HG03575 (cell line): ENCODE data around the gene ALPK1.
"Not testable (repeated sequence)": the region's sequence is repeated elsewhere in the genome, so short reads cannot be mapped to it uniquely, and the experiment has no call there.

Source experiments
- ATAC-seq: cut with Tn5 transposase; IDR thresholded peaks from one replicate; pipeline ENCODE4 v1.9.1; 2021; ENCODE audit not compliant: unreplicated experiment, insufficient number of reproducible peaks, low FRiP score; ENCODE audit errors: extremely low read depth

The ALPK1 gene

DNA sequence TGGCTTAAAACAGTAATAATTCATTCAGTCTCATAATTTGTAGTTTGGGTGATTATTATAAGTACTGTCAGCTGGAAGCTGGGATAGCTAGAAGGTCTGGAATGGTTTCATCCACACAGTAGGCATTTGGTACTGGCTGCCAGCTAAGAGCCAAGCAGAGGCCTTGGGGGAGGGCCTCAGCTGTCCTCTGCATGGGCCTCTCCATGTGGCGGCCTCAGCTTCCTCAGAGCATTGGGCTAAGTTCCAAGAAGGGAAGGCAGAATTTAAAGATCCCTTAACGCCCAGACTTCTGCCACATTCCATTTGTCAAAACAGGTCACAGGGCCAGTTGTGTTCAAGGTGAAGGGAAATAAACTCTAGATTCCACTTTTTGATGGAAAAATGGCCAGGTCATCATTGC is 125.5 kb downstream of the ALPK1 start:
- ATAC-seq: no peak

DNA sequence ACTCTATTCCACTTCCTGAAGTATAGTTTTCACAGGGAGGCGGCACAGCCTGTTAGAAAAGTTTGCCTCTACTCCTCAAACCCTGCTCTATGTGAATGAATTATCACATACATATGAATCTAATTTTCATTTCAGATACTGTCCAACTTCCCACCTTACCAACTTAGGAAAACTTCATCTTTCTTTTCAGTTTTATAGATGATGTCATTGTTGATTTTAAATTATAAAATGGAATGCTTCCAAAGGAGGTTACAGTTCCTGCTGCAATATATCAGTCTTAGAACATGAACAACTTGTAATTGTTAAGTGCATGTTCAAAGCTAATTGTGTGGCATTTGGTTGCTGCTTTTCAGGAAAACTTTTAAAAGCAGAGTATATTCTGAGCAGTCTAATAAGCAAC is 126.4 kb downstream of the ALPK1 start:
- no peak for ATAC-seq

DNA sequence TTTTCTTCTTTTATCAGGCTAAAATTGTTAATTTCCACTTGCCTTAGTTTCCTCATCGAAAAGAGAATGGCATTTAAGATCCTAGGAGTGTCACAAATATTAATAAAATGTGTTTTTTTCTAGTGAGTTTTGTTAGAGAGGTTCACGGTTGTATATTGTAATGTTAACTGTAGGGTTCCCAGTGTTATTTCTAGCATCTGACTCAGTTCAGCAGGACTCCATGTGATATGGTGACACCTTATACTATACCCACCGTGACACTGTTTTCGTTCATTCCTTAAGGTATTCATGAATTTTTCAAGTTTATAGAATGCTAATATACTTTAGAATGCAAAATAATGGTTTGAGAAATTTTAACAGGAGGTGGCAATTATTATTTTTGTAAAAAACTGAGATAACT is 128.7 kb downstream of the ALPK1 start:
- no peak for ATAC-seq

DNA sequence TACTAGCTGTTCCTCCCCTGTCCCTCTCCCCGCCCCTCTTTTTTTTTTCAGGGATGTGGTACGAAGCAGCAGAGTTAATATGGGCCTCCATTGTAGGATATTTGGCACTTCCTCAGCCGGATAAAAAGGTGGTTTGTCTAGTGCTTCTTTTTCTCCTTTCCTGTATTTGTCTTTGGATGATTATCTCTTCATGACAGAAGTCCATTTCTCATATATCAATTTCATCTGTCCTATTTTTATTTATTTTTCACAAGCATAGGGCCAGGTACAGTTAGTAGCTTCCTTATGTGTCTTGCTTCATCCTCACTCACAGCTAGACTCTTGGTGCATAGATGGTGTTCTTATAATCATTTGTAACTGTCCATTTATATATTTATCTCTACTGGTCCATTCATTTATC is 129.2 kb downstream of the ALPK1 start:
- ATAC-seq: no peak

DNA sequence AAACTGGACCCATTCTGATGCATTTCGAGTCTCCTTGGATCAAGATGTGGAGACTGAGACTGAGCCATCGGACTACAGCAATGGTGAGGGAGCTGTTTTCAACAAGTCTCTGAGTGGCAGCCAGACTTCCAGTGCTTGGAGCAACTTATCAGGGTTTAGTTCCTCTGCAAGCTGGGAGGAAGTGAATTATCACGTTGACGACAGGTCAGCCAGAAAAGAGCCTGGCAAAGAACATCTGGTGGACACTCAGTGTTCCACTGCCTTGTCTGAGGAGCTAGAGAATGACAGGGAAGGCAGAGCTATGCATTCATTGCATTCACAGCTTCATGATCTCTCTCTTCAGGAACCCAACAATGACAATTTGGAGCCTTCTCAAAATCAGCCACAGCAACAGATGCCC is 134.0 kb downstream of the ALPK1 start:
- ATAC-seq: no peak

DNA sequence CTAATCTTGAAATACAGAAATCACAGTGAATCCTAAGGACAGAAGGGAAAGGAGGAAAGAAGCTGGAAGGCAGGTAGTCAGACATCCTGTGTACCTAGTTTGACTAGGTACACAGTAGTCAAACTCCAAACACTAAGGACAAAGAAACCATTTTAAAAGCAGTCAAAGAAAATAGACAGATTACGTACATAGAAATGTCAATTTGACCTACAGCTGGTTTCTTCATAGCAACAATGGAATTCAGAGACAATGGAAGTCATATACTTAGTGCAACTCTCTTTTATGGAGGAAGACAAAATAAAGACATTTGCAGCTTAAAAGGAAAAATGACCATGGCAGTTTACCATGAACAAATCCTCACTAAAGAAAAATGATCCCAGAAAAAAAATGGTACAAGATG is 139.8 kb downstream of the ALPK1 start:
- ATAC-seq: no peak

DNA sequence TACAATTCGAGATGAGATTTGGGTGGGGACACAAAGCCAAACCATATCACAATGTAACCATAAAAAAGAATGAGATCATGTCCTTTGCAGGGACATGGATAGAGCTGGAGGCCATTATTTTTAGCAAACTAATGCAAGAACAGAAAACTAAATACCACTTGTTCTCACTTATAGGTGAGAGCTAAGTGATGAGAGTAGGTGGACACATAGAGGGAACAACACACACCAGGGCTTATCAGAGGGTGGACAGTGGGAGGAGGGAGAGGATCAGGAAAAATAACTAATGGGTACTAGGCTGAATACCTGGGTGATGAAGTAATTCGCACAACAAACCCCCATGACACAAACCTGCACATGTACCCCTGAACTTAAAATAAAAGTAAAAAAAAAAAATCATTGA is 145.1 kb downstream of the ALPK1 start:
- not testable (repeated sequence) for ATAC-seq

DNA sequence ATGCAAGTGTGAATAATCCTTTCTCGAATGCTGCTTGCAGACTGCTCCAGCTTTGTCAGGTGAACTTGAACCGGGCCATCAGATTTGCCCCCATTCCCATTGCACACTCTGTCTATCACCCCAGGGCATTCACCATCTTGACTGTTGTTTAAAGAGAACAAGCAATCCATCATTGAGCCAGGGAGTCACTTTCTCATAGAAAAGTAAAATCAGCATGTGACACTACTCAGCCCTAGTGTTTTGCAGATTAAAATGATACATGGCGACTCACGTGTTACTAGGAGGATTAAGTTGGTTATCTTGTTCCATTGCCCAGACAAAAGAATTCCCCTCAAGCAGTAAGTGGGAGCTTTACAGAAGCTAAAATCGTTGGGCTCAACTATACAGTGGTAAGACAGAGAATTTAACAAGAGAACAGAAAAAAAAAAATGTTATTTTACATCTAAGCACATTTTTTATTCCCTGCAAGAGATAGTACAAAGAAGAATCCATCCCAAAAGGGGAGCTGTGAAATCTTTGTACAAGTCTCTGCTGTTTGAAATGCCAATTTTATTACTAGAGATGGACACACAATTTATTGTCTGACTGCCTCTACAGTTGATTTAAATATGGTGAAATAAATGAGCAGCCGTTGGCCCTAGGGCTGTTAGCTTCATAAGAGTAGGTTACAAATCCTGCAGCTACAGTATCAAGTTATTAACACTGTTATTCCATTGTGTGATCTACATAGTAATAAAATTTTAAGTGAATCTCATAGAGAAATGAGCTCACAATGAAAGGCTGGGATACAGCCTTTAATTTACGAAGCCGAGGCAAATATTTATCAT is 151.3 kb downstream of the ALPK1 start:
- ATAC-seq: no peak

DNA sequence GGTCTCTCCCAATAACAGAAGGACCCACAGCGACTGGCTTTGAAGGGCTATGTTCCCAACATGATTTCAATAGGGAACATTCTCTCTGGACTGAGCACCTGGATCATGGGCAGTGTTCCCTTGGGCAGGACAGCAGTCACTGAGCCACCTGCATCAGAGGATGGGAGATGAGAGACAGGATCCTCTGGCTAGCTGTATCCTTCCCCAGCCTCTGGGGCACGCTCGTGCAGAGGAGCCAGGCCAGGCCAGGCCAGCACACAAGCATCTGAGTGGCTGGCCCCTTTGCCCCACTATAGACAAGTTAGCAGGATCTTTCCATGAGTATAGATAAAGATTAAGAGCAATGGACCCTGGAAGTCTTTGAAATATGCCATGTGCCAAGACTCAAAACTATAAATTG is 152.5 kb downstream of the ALPK1 start:
- ATAC-seq: no peak

DNA sequence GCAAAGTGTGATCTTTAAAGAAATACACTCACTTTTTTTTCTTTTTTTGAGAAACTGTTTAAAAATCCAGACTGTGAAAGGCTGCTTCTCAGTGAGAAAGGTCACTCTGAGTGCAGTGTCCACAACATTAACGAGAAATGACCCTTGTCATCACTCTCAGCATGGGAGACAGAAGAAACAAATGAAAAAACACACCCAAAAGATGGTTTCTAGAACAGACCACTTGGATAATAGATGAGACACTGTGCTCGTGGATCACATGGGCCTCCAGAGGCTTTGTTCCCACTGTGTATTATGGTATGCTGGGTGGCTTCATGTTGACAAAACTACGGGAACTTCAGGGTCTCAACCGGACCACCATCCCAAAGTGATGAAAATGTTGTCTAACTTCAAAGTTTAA is 153.9 kb downstream of the ALPK1 start:
- no peak for ATAC-seq

DNA sequence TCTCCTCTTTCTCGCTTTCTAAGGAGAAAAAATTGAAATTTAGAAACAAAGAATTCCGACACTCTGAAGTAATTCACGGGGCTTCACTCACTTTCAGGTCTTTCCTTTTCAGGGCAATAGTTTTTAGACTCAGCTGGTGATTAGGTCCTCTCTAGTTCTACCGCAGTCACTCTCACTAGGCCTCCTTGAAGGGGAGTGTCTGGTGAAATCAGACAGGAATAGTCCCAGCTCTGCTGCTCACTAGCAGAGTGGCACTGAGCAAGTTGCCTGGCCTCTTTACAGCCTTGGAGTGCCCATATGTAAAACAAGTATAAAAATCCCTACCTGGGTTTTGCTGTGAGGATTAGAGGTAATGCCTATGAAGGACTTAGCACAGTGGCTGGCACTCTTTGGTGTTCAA is 154.7 kb downstream of the ALPK1 start:
- ATAC-seq: no peak

DNA sequence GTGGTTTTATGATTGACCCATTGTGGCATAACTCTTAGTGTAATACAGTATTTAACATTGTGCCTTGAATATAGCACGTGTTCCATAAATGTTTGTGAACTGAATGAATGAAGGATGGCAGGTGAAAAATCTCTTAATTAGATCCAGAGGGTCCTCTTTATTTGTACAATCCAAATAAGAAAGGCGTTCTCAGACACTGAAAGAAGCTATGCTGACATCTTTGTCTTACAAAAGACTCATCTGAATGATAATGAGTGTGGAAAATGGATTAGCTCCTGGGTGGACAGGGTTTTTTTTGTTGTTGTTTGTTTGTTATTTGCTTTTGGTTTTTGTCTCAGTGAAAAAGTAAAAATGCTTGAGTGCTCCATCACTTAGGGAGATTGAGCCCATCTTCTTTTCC is 156.2 kb downstream of the ALPK1 start:
- ATAC-seq: no peak

DNA sequence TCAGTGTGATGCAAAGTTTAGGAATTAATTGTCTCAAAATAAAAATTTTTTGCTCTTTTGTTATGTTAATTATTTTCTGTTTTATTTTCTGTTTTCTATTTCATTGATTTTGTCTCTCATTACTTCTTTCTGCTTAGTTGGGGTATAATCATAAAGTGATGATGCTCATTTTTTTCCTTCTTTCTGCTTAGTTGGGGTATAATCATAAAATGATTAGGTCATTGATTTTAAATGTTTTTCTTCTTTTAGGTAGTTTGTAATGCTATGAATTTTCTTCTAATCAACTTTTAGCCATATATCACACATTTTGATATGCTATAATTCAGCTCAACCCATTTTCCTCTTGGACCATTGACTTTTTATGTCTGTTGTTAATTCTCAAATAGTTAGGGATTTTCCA is 175.1 kb downstream of the ALPK1 start:
- ATAC-seq: no peak

DNA sequence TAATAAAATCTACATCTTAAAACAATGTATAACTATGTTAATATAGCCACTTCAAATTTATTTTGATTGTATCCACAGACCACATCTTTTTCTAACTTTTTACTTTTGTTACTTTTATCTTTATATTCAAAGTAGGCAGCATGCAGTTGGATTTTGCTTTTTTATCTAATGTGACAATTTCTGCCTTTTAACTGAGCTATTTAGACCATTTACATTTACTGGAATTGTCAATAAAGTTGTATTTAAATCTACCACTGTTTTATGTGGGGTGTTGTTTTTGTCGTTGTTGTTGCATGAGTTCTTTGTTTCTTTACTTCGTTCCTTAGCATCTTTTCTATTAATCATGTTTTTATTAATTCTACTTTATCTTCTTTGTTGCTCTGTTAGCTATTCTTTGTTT is 176.8 kb downstream of the ALPK1 start:
- no peak for ATAC-seq

DNA sequence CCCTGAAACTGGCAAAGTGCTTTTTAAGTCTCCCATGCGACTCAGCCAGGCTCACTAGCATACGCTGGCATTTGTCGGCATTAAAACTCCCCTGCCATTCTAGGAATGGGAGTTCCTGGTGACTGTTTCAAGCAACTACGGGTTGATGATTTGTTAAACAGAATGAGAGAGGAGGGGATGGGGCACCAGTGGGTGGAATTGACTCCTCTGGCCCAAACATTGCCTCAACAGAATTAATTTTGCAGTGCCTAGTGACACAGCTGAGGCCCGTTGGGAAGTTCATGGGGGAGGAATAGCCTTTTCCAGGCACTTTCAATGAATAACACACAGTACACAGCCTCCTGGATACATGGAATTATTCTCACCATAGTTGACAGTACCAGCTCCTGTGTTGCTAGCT is 188.8 kb downstream of the ALPK1 start:
- no peak for ATAC-seq

DNA sequence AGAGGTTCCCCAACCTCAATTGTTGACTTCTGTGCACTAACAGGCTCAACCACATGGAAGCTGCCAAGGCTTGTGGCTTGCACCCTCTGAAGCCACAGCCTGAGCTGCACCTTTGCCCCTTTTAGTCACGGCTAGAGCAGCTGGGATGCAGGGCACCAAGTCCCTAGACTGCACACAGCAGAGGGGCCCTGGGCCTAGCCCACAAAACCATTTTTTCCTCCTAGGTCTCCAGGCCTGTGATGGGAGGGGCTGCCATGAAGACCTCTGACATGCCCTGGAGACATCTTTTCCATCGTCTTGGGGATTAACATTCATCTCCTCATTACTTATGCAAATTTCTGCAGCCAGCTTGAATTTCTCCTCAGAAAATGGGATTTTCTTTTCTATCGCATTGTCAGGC is 193.6 kb downstream of the ALPK1 start:
- not testable (repeated sequence) for ATAC-seq
